Glomerular visceral epithelial cell (primary cell): Measurements from ENCODE around the gene CRY1.

Source experiments
- DNase-seq: peaks from one replicate; pipeline ENCODE4 v3.0.0-alpha.2; 2016; ENCODE audit errors: extremely low spot score

CRY1 gene

GRCh38 chr12:107093417-107094182 is at the start of gene CRY1:
CRY1 (minus strand) TSS chr12:107093549; CDS start chr12:107092961, 588 bp downstream.
- peak; percentile 95 for DNase-seq

- no peak for DNase-seq
Observed at GRCh38 chr12:107139787-107140186, 46.4 kb upstream of the CRY1 start.

- no peak for DNase-seq
Observed at GRCh38 chr12:107138990-107139389, 45.6 kb upstream of the CRY1 start.

GRCh38 chr12:107135177-107135576 is 41.8 kb upstream of the CRY1 start:
- DNase-seq: no peak

- peak; percentile 27 for DNase-seq
Observed at GRCh38 chr12:107134558-107134957, 41.2 kb upstream of the CRY1 start.

- no peak for DNase-seq
Observed at GRCh38 chr12:107133462-107133861, 40.1 kb upstream of the CRY1 start.

GRCh38 chr12:107131832-107132616 is 38.7 kb upstream of the CRY1 start:
- DNase-seq: peak; percentile 71

GRCh38 chr12:107130830-107131611 is 37.7 kb upstream of the CRY1 start:
- no peak for DNase-seq

GRCh38 chr12:107129315-107129930 is 36.1 kb upstream of the CRY1 start:
- DNase-seq: no peak

- DNase-seq: no peak
Observed at GRCh38 chr12:107127482-107128430, 34.4 kb upstream of the CRY1 start.

GRCh38 chr12:107126796-107127481 is 33.6 kb upstream of the CRY1 start:
- peak; percentile 17 for DNase-seq

- DNase-seq: no peak
Observed at GRCh38 chr12:107125833-107126232, 32.5 kb upstream of the CRY1 start.

- DNase-seq: no peak
Observed at GRCh38 chr12:107122452-107122958, 29.2 kb upstream of the CRY1 start.

GRCh38 chr12:107119091-107119490 is 25.7 kb upstream of the CRY1 start:
- DNase-seq: no peak

- DNase-seq: no peak
Observed at GRCh38 chr12:107118624-107119023, 25.3 kb upstream of the CRY1 start.

GRCh38 chr12:107115119-107115518 is 21.8 kb upstream of the CRY1 start:
- no peak for DNase-seq

- no peak for DNase-seq
Observed at GRCh38 chr12:107111314-107111713, 18.0 kb upstream of the CRY1 start.

- DNase-seq: no peak
Observed at GRCh38 chr12:107109726-107110719, 16.7 kb upstream of the CRY1 start.
